Astrocyte (in vitro differentiated cells and primary cell): ENCODE data around the gene ZHX3.

Experiments used
- CTCF ChIP-seq: IDR thresholded peaks from 2 replicates; pipeline ENCODE4 v1.5.1; 2011; ENCODE audit warnings: low read depth, mild to moderate bottlenecking, inconsistent platforms, low read length, moderate library complexity; ENCODE audit not compliant: insufficient read depth
- EZH2 ChIP-seq: IDR thresholded peaks from 2 replicates; pipeline ENCODE4 v1.6.1; 2012; ENCODE audit warnings: mild to moderate bottlenecking, low read length, inconsistent platforms; ENCODE audit not compliant: insufficient read depth

GRCh38 chr20:41131594-41132387, 185.7 kb downstream of the ZHX3 start:
- no peak for TF ChIP-seq CTCF
- no peak for TF ChIP-seq EZH2
